KBM-7 (cell line): ENCODE results near the gene FLOT1.
A peak's percentile ranks its signal among the peaks of the same experiment; 100 is the strongest.
"Not testable (repeated sequence)": the region's sequence is repeated elsewhere in the genome, so short reads cannot be mapped to it uniquely, and the experiment has no call there.

ENCODE experiments used
- DNase-seq: peaks from one replicate; pipeline ENCODE4 v3.0.0-alpha.2; 2015
- in situ Hi-C: fragments of 300-500 bp; cut with MboI; formaldehyde crosslinking; loops from 2 replicates; pipeline ENCODE4 v1.14.3; 2020; ENCODE audit warnings: low sequenced_read_pairs, low pct_unique_long_range_greater_than_20kb, mixed read lengths

Gene FLOT1

GRCh38 chr6:30726506-30727413 lies 15.7 kb downstream of the FLOT1 start:
- DNase-seq, result no peak
- in situ Hi-C loops, result loop anchor here (10.0 kb wide), 1 partner anchor 52 kb away; the partner anchor contains the start of gene DHX16

GRCh38 chr6:30725713-30726505 lies 16.6 kb downstream of the FLOT1 start:
- no peak for DNase-seq
- in situ Hi-C loops, result loop anchor here (10.0 kb wide), 1 partner anchor 51 kb away; the partner anchor contains the start of gene DHX16

GRCh38 chr6:30724906-30725667 lies 17.4 kb downstream of the FLOT1 start:
- no peak for DNase-seq
- in situ Hi-C loops, result loop anchor here (10.0 kb wide), 1 partner anchor 50 kb away; the partner anchor contains the start of gene DHX16

GRCh38 chr6:30723843-30724741 lies 18.4 kb downstream of the FLOT1 start:
- not testable (repeated sequence) for DNase-seq
- in situ Hi-C loops, result loop anchor here (10.0 kb wide), 1 partner anchor 49 kb away; the partner anchor contains the start of gene DHX16

GRCh38 chr6:30723159-30723842 lies 19.2 kb downstream of the FLOT1 start:
- in situ Hi-C loops, result loop anchor here (10.0 kb wide), 1 partner anchor 48 kb away; the partner anchor contains the start of gene DHX16
- not testable (repeated sequence) for DNase-seq

GRCh38 chr6:30722280-30723112 lies 20.0 kb downstream of the FLOT1 start:
- DNase-seq, result peak; percentile 94
- in situ Hi-C loops, result loop anchor here (10.0 kb wide), 1 partner anchor 48 kb away; the partner anchor contains the start of gene DHX16

- not testable (repeated sequence) for DNase-seq
- in situ Hi-C loops, result loop anchor here (10.0 kb wide), 1 partner anchor 47 kb away; the partner anchor contains the start of gene DHX16
Observed at GRCh38 chr6:30722025-30722279, 20.5 kb downstream of the FLOT1 start.

GRCh38 chr6:30721198-30722024 lies 21.1 kb downstream of the FLOT1 start:
- peak; percentile 83 for DNase-seq
- in situ Hi-C loops, result loop anchor here (10.0 kb wide), 1 partner anchor 47 kb away; the partner anchor contains the start of gene DHX16

- peak; percentile 63 for DNase-seq
- in situ Hi-C loops, result loop anchor here (10.0 kb wide), 1 partner anchor 46 kb away; the partner anchor contains the start of gene DHX16
Observed at GRCh38 chr6:30720738-30721197, 21.7 kb downstream of the FLOT1 start.

- in situ Hi-C loops, result loop anchor here (10.0 kb wide), 1 partner anchor 45 kb away; the partner anchor contains the start of gene DHX16
- DNase-seq, result peak; percentile 97
Observed at GRCh38 chr6:30719791-30720737, 22.4 kb downstream of the FLOT1 start, which contains the start of gene TUBB. Gene TUBB, plus strand, starts transcription at chr6:30720352. Its CDS starts 155 bp downstream, at chr6:30720507.

- DNase-seq, result no peak
- in situ Hi-C loops, result no loop called here
Observed at GRCh38 chr6:30719356-30719755, 23.1 kb downstream of the FLOT1 start.

- in situ Hi-C loops, DNase-seq: not testable (repeated sequence)
Observed at GRCh38 chr6:30717845-30718720, 24.4 kb downstream of the FLOT1 start.

GRCh38 chr6:30717129-30717844 lies 25.2 kb downstream of the FLOT1 start, which contains the start of gene MDC1:
Gene MDC1, minus strand, starts transcription at chr6:30717281. Its CDS starts 2,106 bp downstream, at chr6:30715175.
- peak; percentile 100 for DNase-seq
- in situ Hi-C loops, result no loop called here
